HG02798 (cell line): ENCODE measurements around the gene TEX13D.
"Not testable (repeated sequence)": the region's sequence is repeated elsewhere in the genome, so short reads cannot be mapped to it uniquely, and the experiment has no call there.

Source experiments
- ATAC-seq: cut with Tn5 transposase; IDR thresholded peaks from one replicate; pipeline ENCODE4 v1.9.1; 2021; ENCODE audit warnings: mild to moderate bottlenecking; ENCODE audit not compliant: unreplicated experiment, poor library complexity

The TEX13D gene

GRCh38 chrX:124332481-124333424 lies at the start of gene TEX13D:
TEX13D (plus strand) TSS chrX:124332660; CDS start chrX:124332918, 258 bp downstream.
- no peak for ATAC-seq

- no peak for ATAC-seq
Measured at GRCh38 chrX:124289443-124289842, 43.0 kb upstream of the TEX13D start.

- ATAC-seq = no peak
Measured at GRCh38 chrX:124293810-124294209, 38.6 kb upstream of the TEX13D start.

GRCh38 chrX:124299323-124299722 lies 33.1 kb upstream of the TEX13D start:
- not testable (repeated sequence) for ATAC-seq

GRCh38 chrX:124300405-124300804 lies 32.1 kb upstream of the TEX13D start:
- no peak for ATAC-seq

GRCh38 chrX:124307253-124307907 lies 25.1 kb upstream of the TEX13D start:
- no peak for ATAC-seq

GRCh38 chrX:124325732-124326131 lies 6.7 kb upstream of the TEX13D start:
- ATAC-seq = no peak

- no peak for ATAC-seq
Measured at GRCh38 chrX:124328765-124329164, 3.7 kb upstream of the TEX13D start.

- no peak for ATAC-seq
Measured at GRCh38 chrX:124333862-124334261, 1.4 kb downstream of the TEX13D start.

- ATAC-seq = not testable (repeated sequence)
Measured at GRCh38 chrX:124334555-124334954, 2.1 kb downstream of the TEX13D start.

GRCh38 chrX:124335598-124335997 lies 3.1 kb downstream of the TEX13D start:
- no peak for ATAC-seq

GRCh38 chrX:124337916-124338315 lies 5.5 kb downstream of the TEX13D start:
- no peak for ATAC-seq

GRCh38 chrX:124338733-124339514 lies 6.5 kb downstream of the TEX13D start:
- ATAC-seq = no peak

GRCh38 chrX:124341396-124342132 lies 9.1 kb downstream of the TEX13D start:
- no peak for ATAC-seq

GRCh38 chrX:124342174-124342867 lies 9.9 kb downstream of the TEX13D start:
- ATAC-seq = no peak

- no peak for ATAC-seq
Measured at GRCh38 chrX:124343016-124343415, 10.6 kb downstream of the TEX13D start.

- ATAC-seq = no peak
Measured at GRCh38 chrX:124344246-124344645, 11.8 kb downstream of the TEX13D start.

- ATAC-seq = no peak
Measured at GRCh38 chrX:124346117-124346876, 13.8 kb downstream of the TEX13D start, which contains the start of gene SH2D1A. SH2D1A (plus strand) TSS chrX:124346563; CDS start chrX:124346643, 80 bp downstream.

- ATAC-seq = no peak
Measured at GRCh38 chrX:124346877-124347241, 14.4 kb downstream of the TEX13D start.
